ENCODE data around the gene APOLD1.

DNA sequence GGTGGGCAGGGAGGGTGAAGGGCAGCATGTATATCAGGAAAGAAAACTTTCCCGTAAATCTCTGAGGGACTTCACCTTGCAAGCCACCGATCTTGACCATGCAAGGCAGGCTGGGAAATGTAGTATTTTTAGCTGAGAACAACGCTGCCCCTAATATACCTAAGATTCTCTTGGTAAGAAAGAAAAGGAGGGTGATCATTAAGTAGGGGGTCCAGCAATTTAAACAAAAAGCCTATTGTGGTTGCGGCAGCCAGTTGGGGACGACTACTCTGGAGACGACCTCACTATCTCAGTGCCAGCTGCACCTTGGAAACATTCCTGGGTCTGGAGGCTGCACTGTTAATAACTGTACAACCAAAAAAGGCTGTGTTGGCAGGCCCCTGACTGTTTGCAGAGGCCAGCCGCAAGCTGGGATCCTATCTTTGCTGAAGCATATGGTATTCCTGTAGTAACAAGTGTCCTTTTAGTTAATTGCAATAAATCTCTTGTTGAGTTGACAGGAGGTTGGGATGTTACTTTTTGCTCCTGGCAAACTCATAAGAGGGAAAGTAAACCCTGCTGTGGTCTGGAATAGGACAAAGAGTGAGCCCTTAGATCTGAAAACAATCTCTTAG is 6.4 kb downstream of the APOLD1 start:
- TF ChIP-seq, protein P1, sequence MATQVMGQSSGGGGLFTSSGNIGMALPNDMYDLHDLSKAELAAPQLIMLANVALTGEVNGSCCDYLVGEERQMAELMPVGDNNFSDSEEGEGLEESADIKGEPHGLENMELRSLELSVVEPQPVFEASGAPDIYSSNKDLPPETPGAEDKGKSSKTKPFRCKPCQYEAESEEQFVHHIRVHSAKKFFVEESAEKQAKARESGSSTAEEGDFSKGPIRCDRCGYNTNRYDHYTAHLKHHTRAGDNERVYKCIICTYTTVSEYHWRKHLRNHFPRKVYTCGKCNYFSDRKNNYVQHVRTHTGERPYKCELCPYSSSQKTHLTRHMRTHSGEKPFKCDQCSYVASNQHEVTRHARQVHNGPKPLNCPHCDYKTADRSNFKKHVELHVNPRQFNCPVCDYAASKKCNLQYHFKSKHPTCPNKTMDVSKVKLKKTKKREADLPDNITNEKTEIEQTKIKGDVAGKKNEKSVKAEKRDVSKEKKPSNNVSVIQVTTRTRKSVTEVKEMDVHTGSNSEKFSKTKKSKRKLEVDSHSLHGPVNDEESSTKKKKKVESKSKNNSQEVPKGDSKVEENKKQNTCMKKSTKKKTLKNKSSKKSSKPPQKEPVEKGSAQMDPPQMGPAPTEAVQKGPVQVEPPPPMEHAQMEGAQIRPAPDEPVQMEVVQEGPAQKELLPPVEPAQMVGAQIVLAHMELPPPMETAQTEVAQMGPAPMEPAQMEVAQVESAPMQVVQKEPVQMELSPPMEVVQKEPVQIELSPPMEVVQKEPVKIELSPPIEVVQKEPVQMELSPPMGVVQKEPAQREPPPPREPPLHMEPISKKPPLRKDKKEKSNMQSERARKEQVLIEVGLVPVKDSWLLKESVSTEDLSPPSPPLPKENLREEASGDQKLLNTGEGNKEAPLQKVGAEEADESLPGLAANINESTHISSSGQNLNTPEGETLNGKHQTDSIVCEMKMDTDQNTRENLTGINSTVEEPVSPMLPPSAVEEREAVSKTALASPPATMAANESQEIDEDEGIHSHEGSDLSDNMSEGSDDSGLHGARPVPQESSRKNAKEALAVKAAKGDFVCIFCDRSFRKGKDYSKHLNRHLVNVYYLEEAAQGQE (IDR thresholded peaks at IDR 0.05): no peak
- TF ChIP-seq, protein P2, sequence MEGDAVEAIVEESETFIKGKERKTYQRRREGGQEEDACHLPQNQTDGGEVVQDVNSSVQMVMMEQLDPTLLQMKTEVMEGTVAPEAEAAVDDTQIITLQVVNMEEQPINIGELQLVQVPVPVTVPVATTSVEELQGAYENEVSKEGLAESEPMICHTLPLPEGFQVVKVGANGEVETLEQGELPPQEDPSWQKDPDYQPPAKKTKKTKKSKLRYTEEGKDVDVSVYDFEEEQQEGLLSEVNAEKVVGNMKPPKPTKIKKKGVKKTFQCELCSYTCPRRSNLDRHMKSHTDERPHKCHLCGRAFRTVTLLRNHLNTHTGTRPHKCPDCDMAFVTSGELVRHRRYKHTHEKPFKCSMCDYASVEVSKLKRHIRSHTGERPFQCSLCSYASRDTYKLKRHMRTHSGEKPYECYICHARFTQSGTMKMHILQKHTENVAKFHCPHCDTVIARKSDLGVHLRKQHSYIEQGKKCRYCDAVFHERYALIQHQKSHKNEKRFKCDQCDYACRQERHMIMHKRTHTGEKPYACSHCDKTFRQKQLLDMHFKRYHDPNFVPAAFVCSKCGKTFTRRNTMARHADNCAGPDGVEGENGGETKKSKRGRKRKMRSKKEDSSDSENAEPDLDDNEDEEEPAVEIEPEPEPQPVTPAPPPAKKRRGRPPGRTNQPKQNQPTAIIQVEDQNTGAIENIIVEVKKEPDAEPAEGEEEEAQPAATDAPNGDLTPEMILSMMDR (IDR thresholded peaks at IDR 0.05; ENCODE audit: low read depth, low read length, missing input control): no peak
- TF ChIP-seq RAD21 (IDR thresholded peaks at IDR 0.05) (no peak), SP1 (IDR thresholded peaks at IDR 0.05) (no peak), JUND (IDR thresholded peaks at IDR 0.05) (no peak)

Measured in liver (tissue), 3 donors.